NCI-H1436 treated with DMSO at 0.1 percent for 48 hours (cell line): Measurements from ENCODE around the gene LTF.
"Not testable (repeated sequence)": the region's sequence is repeated elsewhere in the genome, so short reads cannot be mapped to it uniquely, and the experiment has no call there.

Experiments used
- DNase-seq: peaks from one replicate; lab custom pipeline; 2025; lab: John Stamatoyannopoulos, UW

The LTF gene

DNA sequence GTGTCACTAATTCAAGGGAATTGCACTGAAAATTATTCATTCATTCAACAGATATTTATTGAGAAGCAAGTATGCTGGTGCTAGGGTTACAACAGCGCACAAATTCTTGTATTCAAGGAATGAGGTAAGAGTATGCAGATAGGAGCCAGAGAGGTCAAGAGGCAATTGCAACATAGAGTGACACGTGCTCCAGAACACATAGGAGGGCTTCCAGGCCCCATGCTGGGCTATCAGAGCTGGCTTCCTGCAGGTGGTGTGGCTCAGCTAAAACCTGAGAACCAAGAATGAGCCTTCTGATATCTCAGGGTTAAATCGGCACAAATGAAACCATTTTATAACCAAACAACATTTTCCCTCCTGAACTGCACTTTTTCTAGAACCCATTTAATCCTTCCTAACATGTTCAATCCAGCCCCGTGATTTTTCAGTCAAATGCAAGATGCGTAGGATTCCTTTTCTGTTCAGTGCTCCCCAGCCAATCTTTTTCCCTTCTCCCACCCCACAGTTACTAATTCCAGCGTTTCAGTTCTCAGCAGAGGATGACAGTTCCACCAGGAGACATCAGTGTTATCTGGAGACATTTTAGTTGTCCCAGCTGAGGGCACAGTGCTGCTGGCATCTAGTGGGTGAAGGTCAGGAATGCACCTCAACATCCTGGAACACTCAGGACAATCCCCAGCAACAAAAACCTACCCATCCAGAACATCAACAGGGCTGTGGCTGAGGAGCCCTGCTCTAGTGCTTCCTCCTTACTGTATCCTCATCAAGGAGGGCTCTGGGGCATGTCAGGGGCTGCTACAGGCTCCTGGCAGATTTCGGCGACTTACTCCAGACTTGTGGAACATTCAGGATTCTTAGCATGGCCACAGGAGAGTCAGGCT, 70.9 kb downstream of the LTF start:
- no peak for DNase-seq

DNA sequence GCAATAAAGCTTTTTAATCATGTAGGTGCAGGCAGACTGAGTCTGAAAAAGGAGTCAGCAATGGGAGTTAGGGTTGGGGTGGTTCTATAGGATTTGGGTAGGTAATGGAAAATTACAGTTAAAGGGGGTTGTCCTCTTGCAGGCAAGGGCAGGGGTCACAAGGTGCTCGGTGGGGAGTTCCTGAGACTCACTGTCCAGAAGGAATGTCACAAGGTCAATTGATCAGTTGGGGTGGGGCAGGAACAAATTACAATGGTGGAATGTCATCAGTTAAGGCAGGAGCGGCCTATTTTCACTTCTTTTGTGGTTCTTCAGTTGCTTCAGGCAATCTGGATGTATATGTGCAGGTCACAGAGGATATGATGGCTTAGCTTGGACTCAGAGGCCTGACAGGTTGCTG, 71.7 kb downstream of the LTF start:
- DNase-seq = no peak

DNA sequence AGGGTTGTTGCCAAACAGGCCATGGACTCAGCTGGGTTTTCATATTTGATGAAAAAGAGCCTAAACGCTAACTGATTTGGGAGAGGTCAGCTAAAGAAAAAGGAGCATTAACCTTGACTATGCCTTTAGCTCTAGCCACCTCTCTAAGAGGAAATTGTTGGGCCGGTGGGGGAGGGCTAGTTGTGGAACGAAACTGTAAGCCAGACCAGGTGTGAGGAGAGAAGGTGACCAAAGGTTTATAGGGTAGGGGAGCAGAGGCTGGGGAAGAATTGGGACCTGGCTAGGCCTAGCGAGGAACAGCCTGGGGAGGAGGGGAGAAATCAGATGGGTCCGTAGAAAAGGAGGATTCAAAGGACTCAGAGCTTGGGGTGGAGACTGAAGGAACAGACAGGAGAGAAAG, 73.2 kb downstream of the LTF start:
- DNase-seq = not testable (repeated sequence)

DNA sequence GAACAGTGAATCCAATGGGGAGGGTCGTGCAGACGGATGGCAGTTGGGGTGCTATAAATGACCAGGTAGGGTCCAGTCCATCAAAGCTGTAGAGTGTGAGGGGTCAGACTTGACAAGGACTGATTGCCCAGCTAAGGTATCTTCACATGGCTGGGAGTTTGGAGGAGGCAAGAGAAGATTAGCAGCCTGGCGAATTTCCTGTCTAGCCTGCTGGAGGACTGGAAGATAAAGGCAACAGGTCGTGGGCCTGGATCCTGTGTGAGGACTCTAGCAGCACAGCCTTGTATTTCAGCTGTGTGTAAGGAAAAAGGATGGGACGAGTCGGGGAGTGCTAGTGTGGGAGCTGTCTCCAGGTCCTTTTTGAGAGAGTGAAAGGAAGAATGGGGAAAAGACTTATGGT, 75.4 kb downstream of the LTF start:
- DNase-seq = no peak

DNA sequence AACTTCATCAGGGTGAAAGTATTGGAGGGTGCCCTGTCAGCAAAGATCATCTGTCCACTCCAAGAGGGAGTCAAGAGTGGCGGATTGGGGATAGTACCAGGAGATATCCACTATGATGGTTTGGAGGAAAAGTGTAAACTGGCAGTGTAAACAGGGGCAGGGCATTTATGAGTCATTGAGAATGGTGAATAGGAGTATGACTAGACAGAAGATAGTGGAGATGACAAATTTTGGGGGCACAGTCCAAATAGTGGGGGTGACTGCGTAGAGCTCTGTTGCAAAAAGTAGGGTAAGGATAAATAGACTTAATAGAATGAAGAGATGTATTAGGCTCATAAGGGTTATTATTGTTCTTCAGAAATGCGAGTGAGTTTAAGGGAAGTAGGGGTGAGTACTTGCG, 75.9 kb downstream of the LTF start:
- not testable (repeated sequence) for DNase-seq

DNA sequence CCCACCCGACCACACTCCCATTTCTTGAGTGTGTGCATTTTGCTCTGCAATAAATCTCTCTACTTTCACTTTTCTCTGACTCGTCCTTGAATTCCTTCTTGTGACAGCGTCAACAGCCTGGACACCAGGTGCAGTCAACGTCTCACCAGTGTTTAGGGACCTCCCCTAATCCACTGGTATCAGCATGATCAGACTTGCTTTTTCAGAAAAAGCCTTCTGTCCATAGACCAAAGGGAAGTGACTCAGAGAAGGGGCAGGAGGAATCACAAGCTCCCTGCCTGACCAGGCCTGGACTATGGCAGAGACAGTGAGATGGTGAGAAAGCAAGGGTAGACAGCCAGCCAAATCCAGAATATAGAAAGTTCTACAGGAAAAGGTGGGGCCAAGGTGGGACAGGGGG, 78.5 kb downstream of the LTF start:
- DNase-seq = no peak
